GM21360 (cell line): ENCODE data around the gene SMARCC1.

Experiments
- ATAC-seq: cut with Tn5 transposase; IDR thresholded peaks from one replicate; pipeline ENCODE4 v1.9.1; 2021; ENCODE audit warnings: mild to moderate bottlenecking, moderate library complexity; ENCODE audit not compliant: unreplicated experiment

Gene SMARCC1

DNA sequence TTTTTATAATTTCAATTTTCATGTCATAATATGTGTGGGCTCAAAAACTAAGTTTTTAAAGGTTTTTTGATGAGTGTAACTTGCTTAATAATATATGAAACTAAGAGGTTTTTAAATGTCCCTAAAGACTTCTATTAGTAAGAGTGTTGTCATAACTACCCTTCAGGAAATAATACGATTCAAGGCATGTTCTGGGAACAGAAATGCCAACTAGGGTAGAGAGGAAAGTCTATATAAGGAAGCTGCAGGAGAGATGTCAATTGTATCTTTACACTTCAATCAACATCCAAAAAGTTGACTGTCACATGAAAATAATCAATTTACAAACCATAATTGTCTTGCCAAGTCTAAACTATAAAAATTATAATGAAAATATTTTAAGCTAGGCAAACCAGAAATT lies 76.3 kb downstream of the SMARCC1 start:
- no peak for ATAC-seq

DNA sequence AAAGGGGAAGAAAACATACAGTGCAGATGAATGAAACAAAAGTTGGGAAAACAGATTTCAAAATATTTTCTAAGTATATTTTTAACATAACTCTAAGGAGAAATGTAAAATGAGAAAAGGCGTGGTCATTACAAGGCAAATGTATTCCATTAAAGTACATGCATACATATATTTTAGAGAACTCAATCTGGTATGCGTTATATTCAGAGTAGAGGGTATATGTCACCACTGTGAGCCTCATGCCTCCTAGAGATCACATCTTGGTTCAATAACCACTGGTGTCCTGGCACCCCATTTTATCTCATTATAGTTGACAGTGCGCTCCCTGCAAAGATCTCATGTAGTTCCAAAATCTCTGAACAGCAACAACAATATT lies 77.5 kb downstream of the SMARCC1 start:
- no peak for ATAC-seq

DNA sequence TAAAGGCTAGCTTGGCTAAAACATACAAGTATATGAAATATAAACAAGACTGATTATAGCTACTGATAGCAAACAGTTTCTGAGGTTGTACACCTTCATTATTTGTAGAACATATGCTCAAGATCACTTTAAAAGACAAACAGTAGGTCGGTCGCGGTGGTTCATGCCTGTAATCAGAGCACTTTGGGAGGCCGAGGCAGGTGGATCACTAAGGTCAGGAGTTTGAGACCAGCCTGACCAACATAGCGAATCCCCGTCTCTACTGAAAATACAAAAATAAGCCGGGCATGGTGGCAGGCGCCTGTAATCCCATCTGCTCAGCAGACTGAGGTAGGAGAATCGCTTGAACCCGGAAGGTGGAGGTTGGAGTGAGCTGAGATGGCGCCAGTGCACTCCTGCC lies 80.3 kb downstream of the SMARCC1 start:
- ATAC-seq, result no peak

DNA sequence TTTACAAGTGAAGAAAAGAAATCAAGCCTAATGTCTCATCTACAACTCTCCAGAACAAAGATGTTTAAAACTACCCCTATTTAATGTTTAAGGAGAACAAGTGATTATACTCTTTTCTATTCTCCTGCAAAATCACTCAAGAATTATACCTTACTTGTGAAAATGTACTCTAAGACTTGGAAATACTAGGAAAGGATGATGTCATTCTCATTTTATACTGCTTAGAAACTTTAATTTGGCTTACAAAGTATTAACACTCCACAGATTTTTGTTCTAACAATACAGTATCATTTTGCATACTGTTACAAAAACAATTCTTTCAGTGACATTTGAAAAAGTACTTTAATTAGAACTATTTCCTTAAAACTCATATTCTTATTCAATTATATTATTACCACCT lies 89.5 kb downstream of the SMARCC1 start:
- ATAC-seq, result no peak

DNA sequence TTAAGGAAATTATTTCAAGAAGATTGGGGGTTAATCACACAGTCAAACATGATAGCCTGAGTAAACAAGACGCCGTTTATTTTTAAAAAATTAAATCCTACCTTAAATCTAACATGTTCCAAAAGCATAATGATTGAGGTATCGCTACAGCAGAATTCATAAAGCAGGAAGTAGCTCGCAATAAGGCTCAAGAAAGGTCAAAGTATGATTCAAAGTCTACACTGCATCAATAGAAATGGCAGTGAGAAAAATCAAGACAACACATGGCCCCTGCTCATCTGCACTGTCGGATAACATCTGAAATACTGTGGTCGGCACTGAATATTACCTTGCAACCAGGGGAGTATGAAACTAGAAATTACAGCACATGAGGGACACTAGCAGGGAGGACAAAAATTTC lies 93.2 kb downstream of the SMARCC1 start:
- no peak for ATAC-seq

DNA sequence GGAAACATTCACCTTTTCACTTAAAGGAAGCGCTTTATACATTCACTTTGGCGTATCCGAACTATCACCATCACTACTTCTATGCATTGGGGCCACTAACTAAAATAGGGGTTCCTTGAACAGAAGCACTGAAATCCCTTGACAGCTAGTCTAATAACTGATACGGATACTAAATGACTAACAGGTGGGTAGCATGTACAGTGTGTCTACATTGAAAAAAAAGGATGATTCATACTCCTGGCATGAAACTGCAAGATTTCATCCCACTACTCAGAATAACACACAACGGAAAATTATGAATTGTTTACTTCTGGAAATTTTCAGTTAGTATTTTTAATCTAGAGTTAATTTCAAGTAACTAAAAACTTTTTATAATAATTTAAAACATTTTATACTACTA lies 96.7 kb downstream of the SMARCC1 start:
- no peak for ATAC-seq

DNA sequence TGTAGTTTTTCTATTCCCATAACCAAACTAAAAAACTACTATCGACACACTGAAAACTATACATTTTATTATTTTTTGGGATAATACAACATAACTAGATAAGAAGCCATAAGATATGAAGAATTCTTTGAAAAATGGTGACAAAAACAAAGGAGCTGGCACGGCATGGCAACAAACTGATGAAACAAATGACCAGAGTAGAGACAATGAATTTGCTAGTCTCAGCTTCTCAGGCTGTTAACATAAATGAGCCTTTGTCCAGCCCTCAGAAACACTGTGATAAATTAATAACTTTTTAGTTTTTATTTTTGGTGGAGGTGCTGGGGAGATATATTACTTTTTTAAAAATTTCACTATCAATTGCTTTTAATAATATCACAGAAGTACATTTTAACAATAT lies 100.7 kb downstream of the SMARCC1 start:
- ATAC-seq, result no peak

DNA sequence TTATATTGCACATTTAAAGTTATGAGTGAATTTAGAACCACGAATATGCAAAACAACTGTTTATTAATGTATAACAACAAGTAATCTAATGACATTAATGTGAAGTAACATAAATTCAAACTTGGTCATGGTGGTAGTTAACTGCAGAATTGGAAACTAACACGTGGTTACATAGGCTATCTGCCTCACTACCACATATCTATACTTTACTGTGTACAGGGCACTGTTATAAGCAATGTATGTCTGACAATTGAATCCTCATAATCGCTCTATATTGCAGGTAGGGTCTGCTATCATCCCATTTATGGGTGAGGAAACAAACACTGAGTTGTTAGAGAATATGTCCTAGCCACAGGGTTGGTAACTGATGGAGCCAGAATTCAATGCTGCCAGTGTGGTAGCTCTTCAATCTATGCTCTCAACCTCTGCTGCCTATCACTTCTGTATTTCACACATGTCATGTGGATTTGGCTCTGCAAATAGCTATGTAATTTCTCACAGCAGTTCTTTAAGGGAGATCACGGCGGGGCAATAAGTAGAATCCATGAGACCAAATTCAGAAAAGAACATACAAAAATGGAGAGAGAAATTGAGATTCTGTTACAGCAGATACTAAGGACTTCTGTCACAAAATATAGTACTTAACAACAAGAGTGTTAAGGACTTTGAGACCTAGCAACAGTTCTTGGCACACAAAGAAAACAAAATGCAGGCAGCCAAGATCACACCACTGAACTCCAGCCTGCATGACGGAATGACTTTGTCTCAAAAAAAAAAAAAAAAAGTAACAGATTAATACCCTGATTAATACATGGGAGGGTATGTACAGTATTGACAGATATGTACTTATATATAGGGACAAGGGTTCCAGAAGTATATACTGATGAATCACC lies 103.0 kb downstream of the SMARCC1 start:
- no peak for ATAC-seq

DNA sequence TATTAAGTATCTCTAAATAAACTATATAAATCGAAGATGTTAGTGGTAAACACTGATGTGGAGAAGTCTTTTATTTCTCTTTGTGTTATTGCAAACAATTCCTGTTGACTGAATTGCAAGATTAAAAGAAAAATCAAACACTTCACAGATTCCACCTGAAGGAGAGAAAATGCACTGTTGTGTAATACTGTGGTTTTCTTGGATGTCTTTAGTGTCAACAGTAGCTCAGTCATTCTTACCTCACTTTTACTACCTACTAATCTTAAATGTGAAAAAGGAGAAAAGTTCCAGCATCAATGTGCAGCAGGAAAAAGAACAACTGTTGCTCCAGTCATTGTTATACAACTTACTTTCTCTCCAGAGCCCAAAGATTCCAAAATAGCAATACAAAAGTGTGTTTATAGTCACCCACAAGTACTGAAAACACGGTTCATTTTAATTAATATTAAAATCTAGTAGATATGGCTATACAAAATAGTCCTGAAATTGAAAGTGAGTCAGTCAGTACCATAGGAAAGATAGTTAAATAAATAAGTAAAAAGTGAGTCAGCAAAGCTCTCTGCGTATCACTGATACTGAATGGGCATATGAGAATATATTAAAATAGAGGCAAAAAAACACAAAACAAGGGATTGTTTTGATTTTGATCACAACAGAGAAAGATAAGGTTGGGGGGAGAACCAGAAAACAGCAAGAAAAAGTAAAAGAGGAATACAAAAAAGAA lies 112.5 kb downstream of the SMARCC1 start:
- no peak for ATAC-seq

DNA sequence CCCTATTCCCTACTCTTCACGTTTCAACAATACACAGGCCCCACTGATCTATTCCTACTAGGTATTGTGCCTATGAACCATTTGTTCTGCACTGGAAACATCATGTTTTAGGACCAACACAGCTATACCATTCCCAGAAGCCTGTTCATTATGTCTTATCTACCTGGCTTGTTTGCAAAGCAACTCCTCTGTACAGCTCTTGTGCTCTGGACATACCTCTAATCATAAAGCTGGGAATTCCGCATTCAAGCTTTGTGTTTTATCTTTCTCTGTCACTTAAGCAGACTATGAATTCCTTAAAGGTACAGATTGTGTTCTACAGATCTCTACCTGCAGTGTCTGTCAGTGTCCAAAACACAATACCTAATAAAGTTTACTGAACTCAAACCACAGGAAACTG lies 115.6 kb downstream of the SMARCC1 start:
- ATAC-seq, result no peak

DNA sequence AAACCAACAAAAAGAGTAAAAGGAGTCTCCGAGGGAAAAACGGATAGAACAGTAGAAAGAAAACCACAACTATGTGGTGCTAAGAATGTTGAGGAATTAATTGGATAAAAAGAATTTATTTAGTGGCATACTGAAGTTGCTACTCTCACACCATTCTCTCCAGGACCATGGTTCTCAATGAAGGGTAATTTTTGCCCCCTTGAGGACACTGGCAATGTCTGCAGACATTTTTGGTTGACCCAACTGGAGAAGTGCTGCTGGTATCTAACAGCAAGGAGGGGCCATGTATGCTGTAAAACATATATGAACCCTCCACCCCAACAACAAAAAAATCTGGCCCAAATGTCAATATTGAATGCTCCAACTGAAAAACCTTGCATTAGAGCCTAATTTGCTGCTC lies 117.2 kb downstream of the SMARCC1 start:
- ATAC-seq, result no peak

DNA sequence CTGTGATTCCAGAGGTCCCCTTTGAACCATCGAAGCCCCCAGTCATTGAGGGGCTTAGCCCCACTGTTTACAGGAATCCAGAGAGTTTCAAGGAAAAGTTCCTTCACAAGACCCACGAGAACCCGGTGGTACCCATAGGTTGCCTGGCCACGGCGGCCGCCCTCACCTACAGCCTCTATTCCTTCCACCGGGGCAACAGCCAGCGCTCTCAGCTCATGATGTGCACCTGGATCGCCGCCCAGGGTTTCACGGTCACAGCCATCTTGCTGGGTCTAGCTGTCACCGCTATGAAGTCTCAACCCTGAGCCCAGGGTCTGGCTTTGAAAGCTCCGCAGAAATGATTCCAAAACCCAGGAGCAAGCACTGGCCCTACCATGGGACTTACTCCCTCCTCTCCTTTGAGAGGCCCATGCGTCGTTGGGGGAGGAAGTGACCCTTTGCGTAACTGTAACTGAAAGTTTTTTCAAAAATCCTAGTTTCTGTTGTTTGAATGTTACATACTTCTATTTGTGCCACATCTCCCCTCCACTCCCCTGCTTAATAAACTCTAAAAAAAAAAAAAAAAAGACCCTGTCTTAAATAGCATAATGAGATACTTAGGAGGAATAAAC lies 118.0 kb downstream of the SMARCC1 start:
- no peak for ATAC-seq

DNA sequence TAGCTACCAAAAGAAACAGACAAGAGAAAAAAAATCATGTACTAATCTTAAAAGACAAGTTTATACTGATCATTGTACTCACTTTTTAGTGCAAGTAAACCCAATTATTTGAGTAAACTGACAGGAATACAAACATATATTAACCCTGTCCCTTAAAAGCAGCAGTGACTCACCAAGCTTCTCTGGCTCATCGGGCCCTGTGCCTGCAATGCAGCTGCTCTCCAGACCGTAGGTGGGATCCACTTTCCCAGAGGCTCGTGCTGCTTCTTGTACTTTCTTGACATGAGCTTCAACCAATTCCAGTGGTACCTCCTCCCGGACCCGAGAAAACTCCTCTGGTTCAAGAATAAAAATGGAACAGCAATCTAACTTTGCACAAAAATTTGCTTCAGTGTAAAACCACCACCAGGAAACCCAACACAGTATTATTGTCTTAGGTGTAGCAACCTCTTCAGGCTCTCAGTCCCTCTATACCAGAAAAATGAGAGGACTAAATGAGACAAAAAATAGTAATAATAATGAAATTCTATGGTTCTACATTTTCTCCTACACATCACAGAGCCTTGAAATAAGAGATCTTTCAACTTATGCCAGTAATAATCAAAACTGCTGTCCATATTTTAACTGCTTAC lies 120.5 kb downstream of the SMARCC1 start:
- no peak for ATAC-seq

DNA sequence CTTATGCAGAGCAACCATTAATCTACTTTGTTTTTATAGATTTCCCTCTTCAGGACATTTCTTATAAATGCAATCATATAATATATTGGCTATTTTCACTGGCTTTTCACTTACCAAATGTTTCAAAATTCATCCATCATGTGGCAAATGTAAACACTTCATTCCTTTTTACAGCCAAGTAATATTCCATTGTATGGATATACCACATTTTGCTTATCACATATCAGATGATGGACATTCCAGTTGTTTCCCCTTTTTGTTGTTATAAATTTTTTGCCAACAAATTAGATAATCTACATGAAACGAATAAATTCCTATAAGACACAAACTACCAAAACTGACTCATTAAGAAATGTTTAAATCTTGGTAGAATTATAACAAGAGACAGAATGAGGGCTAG lies 123.2 kb downstream of the SMARCC1 start:
- ATAC-seq, result no peak

DNA sequence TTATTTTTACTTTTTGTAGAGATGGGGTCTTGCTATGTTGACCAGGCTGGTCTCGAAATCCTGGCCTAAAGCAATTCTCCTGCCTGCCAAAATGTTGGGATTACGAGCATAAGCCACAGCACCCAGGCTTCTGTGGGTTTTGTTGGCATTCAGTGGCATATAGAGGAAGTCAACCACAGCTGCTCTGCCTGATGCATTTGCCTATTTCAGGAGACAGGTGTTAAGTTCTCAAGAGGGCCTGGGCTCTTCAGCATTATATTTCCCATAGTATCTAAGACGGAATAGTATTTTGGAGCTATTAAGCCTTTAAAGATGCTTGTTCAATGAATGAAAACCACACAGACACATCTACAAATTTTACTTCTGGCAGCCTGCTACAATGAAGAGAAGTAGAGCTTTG lies 129.6 kb downstream of the SMARCC1 start:
- ATAC-seq, result no peak

DNA sequence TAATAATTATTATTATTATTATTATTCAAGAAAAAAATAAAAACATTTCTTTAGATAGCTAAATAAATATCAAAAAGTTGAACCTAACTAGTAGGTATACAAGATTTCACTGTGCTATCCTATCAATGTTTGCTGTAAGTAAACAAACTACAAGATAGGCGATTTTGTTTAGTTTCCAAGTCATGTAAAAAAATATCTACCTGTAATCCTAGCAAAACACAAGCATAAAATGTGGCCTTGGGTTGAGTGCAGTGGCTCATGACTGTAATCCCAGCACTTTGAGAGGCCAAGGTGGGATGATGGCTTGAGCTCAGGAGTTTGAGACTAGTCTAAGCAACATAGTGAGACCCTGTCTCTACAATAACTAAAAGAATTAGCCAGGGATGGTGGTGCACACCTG lies 131.4 kb downstream of the SMARCC1 start:
- no peak for ATAC-seq

DNA sequence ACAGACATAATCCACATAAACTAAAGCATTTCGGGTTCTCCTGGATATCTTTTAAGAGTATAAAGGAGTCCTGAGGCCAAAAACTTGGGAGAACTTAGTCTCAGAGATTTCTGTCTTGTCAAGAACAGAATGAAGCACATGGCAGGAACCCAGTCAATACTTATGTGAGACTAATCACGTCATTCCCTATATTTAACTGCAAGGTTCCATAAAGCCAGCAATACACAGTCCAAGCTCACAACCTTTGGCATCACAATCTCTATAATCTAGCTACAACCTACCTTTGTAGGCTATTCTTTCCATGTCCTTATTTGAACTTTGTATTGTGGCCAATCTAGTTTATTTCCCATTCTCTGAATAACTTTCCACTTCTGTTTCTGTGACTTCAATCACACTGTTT lies 134.1 kb downstream of the SMARCC1 start:
- no peak for ATAC-seq

DNA sequence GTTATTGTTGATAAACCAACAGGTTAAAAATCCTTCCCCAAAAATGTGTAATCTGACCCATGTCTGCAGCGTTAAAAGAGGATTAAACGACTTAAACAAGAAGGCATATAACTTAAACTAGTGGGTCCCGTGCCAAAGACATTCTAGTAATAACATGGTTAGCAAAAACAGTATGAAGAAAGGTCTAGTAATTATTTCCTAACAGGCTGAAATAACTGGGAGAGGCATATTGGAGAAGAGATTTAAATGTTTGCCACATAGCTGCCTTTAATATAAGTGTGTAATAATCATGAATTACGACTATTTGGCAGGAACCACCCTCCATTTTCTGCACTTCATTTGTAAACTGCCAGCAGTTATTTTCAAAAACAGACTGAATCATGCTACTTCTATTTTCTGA lies 135.3 kb downstream of the SMARCC1 start:
- no peak for ATAC-seq

DNA sequence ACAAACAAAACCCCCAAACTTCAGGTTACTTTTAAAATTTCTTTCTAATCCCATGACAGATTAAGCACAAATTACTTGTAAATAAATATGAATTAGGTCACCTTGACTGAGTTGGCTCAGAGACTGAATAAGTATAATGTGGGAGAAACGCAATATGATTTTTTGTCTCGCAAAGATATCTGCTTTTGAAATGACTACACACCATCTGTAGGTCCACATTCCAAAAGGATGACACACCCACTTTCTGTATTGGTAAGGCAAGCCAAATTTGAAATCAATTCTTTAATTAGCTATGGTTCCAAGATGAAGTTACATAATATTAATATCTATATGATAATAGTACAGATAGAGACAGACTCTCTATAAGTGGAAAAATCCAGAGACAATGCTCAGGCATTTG lies 136.1 kb downstream of the SMARCC1 start:
- no peak for ATAC-seq

DNA sequence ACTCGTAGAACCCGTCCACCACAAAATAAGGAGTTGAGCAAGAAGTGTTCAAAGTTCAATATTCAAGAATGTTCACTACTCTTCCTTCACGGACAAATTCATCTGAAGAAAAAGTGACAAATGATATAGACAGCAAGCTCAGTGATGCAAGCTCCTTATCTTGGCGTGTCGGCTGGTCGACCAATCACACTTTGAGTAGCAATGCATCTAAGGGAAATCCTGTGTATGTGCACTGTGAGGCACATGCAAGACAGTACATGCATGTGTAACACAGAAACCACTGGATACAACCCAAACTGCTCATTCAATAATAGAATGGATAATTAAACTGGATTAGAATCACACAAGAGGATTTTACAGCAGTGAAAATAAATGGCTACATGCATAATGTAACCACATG lies 138.6 kb downstream of the SMARCC1 start:
- no peak for ATAC-seq

DNA sequence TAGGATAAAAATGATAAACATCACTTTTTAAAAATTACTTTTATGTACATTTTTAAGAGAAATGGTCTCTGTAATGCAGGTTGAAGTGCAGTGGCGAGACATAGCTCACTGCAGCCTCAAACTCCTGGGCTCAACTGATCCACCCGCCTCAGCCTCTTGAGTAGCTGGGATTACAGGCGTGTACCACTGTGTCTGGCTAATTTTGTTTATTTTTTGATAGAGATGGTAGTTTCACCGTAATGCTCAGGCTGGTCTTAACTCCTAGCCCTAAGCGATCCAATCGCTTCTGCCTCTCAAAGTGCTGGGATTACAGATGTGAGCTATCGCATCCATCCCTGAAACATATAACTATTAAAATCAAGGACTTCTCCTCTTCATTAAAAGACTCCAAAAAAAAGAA lies 140.0 kb downstream of the SMARCC1 start:
- no peak for ATAC-seq

DNA sequence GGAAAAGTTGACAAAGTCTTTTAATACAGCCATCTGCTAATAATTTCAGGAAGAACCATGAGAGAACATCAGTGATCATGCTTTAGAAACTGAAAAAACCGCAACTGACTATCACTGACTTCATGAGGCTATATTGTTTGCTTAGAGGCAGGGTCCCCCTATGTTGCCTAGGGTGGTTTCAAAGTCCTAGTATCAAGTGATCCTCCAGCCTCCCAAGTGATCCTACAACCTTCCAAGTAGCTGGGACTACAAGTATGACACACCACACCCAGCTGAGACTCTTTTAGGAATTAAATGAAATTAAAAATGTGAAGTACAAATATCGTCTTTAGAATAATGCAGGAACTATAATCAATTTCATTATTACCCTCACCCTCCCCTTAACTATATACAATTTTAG lies 144.8 kb downstream of the SMARCC1 start:
- ATAC-seq, result no peak
